ENCODE data around the gene HOXA13.
A peak's percentile ranks its signal among the peaks of the same experiment; 100 is the strongest.

The HOXA13 gene

GRCh38 chr7:27211764-27212204 lies 11.9 kb upstream of the HOXA13 start:
- no peak overlapping the region for H3K4me3 ChIP-seq (ENCODE audit: low read length)
- TF ChIP-seq, protein P1, sequence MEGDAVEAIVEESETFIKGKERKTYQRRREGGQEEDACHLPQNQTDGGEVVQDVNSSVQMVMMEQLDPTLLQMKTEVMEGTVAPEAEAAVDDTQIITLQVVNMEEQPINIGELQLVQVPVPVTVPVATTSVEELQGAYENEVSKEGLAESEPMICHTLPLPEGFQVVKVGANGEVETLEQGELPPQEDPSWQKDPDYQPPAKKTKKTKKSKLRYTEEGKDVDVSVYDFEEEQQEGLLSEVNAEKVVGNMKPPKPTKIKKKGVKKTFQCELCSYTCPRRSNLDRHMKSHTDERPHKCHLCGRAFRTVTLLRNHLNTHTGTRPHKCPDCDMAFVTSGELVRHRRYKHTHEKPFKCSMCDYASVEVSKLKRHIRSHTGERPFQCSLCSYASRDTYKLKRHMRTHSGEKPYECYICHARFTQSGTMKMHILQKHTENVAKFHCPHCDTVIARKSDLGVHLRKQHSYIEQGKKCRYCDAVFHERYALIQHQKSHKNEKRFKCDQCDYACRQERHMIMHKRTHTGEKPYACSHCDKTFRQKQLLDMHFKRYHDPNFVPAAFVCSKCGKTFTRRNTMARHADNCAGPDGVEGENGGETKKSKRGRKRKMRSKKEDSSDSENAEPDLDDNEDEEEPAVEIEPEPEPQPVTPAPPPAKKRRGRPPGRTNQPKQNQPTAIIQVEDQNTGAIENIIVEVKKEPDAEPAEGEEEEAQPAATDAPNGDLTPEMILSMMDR (IDR thresholded peaks at IDR 0.05; ENCODE audit: insufficient read depth, low read depth, low read length, missing control alignments), result no peak

GRCh38 chr7:27211084-27211446 lies 11.2 kb upstream of the HOXA13 start:
- no peak for DNase-seq (ENCODE audit: low read depth)
- TF ChIP-seq, protein P1 (IDR thresholded peaks at IDR 0.05; ENCODE audit: insufficient read depth, low read depth, low read length, missing control alignments), result no peak
- H3K4me3 ChIP-seq (ENCODE audit: low read length), result no peak overlapping the region

More at GRCh38 chr7:27211764-27212204, 11.9 kb upstream of the HOXA13 start:
- DNase-seq (ENCODE audit: low read depth), result no peak

DNA sequence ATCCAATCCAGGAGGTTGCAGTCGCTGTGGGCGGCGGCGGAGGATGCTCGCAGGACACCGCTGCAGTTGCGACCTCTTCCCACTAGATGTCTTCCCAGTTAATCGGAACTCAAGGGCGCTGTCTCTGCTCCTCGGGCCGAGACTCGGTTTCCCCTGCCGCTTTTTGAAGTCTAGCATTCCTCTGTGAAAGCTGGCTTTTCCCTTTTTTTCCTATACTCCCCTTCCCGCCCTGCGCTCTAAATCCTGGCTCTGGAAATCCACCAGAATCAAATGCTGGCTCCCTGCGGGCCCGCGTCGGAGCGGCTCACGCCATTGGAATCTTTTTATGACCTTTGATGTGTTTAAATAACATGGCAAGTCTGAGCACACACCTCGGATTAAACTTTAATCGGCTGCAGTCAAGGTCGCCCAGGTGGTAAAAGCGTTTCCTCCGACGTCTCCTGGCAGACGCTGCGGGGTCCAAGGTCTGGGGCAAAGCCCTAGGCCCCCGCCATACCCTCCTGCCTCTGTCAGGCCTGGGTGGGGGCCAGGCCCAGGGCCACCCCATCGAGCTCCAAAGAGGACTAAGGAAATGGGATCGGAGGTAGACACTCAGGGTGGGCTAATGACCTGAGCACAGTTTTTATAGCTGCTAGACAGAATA lies 10.7 kb upstream of the HOXA13 start:
- TF ChIP-seq, protein P1 (IDR thresholded peaks at IDR 0.05; ENCODE audit: insufficient read depth, low read depth, low read length, missing control alignments), result peak; percentile 78
- peak; percentile 55 for DNase-seq (ENCODE audit: low read depth)
- H3K4me3 ChIP-seq (ENCODE audit: low read length), result peak overlapping the region; percentile 21

GRCh38 chr7:27209933-27210440 lies 10.1 kb upstream of the HOXA13 start:
- no peak for DNase-seq (ENCODE audit: low read depth)
- H3K4me3 ChIP-seq (ENCODE audit: low read length), result no peak overlapping the region
- TF ChIP-seq, protein P1 (IDR thresholded peaks at IDR 0.05; ENCODE audit: insufficient read depth, low read depth, low read length, missing control alignments), result no peak

- no peak for DNase-seq (ENCODE audit: low read depth)
- H3K4me3 ChIP-seq (ENCODE audit: low read length), result no peak overlapping the region
- TF ChIP-seq, protein P1 (IDR thresholded peaks at IDR 0.05; ENCODE audit: insufficient read depth, low read depth, low read length, missing control alignments), result no peak
Observed at GRCh38 chr7:27208998-27209397, 9.1 kb upstream of the HOXA13 start.

GRCh38 chr7:27207348-27207985 lies 7.6 kb upstream of the HOXA13 start:
- H3K4me3 ChIP-seq (ENCODE audit: low read length), result no peak overlapping the region
- no peak for DNase-seq (ENCODE audit: low read depth)
- TF ChIP-seq, protein P1 (IDR thresholded peaks at IDR 0.05; ENCODE audit: insufficient read depth, low read depth, low read length, missing control alignments), result no peak
